NAMALWA (cell line): ENCODE measurements around the gene ARHGEF11.

ENCODE experiments used
- DNase-seq: peaks from one replicate; pipeline ENCODE4 v3.0.0-alpha.2; 2015; ENCODE audit warnings: low spot score

The ARHGEF11 gene

DNA sequence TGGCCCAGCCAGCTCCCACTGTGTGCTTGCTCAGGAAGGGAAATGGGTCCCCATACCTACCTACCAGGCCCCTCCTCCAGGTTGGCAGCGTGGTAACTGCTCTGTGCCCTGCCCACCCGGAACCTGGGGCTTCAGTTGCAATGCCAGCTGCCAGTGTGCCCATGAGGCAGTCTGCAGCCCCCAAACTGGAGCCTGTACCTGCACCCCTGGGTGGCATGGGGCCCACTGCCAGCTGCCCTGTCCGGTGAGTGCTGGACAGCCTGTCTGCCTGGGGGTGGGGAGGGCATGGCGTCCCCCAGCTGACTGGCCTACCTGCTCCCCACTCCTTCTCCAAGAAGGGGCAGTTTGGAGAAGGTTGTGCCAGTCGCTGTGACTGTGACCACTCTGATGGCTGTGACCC, 135.9 kb downstream of the ARHGEF11 start:
- no peak for DNase-seq

GRCh38 chr1:156908955-156909354, 136.6 kb downstream of the ARHGEF11 start:
- no peak for DNase-seq

DNA sequence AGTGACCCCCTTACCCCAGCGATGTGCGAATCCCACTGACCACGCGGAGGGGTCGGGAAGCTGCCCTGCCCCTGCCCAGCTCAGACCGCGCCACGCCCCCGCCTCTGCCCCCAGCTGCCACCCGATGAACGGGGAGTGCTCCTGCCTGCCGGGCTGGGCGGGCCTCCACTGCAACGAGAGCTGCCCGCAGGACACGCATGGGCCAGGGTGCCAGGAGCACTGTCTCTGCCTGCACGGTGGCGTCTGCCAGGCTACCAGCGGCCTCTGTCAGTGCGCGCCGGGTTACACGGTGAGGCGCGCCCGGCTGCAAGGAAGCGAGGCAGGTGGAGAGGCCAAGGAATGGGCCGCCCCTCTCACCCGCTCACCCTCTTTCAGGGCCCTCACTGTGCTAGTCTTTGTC, 137.0 kb downstream of the ARHGEF11 start:
- DNase-seq: no peak

GRCh38 chr1:156906206-156906906, 139.2 kb downstream of the ARHGEF11 start:
- DNase-seq: no peak

DNA sequence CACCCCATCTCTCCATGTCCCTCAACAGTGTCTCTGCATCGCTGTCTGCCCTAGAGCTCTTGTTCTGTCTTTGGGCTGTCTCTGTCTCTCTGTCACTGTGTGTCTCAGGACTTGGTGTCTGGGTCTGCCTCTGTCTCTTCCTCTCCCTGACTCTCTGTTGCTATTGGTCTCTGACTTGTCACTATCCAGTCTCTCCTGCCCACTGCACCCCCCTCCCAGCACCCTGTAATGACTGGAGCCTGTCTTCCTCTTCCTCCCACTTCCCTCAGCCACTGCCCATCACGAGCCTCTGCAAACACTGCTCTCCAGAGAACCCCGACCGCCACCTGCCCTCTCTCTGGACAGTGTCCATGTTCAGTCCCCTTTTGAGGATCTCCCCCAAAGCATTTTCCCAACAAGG, 139.9 kb downstream of the ARHGEF11 start:
- DNase-seq: no peak

- no peak for DNase-seq
Measured at GRCh38 chr1:156905176-156905575, 140.4 kb downstream of the ARHGEF11 start.

GRCh38 chr1:156904187-156904959, 141.2 kb downstream of the ARHGEF11 start:
- DNase-seq: no peak

DNA sequence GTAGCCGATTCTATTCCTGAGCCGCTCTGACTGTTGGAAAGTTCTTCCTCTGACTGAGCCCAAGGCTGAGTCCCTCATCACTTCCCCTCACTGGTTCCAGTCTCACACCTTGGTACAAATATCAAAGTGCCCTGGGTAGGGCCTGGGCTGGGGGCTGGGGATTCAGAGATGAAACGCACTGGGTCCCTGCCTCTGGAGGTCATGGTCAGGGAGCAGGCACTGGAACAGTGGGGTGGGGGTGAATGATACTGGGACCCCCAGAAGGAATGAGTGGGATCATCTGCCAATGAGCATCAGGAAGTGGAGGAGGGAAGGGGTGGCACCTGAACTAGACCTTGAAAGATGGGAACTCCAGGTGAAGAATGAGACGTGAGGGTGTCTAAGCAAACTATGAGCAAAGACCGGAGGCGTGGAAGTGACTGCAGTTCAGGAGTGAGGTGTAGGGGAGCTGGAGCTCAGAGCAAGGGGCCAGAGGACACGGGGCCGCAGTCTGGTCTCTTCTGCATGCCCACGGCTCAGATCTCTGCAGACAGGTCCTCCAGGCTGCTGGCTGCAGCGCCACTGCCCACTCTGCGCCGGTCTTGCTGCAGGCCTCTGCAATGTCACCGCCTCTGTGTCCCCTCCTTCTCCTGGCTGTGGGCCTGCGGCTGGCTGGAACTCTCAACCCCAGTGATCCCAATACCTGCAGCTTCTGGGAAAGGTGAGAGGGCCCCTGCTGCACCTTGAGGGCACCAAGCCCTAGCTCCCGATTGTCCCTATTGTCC, 142.0 kb downstream of the ARHGEF11 start:
- no peak for DNase-seq

GRCh38 chr1:156901966-156902915, 143.3 kb downstream of the ARHGEF11 start:
- DNase-seq: no peak

- DNase-seq: no peak
Measured at GRCh38 chr1:156901590-156901900, 144.0 kb downstream of the ARHGEF11 start.

- no peak for DNase-seq
Measured at GRCh38 chr1:156900896-156901589, 144.5 kb downstream of the ARHGEF11 start.

GRCh38 chr1:156899956-156900718, 145.4 kb downstream of the ARHGEF11 start:
- DNase-seq: no peak

DNA sequence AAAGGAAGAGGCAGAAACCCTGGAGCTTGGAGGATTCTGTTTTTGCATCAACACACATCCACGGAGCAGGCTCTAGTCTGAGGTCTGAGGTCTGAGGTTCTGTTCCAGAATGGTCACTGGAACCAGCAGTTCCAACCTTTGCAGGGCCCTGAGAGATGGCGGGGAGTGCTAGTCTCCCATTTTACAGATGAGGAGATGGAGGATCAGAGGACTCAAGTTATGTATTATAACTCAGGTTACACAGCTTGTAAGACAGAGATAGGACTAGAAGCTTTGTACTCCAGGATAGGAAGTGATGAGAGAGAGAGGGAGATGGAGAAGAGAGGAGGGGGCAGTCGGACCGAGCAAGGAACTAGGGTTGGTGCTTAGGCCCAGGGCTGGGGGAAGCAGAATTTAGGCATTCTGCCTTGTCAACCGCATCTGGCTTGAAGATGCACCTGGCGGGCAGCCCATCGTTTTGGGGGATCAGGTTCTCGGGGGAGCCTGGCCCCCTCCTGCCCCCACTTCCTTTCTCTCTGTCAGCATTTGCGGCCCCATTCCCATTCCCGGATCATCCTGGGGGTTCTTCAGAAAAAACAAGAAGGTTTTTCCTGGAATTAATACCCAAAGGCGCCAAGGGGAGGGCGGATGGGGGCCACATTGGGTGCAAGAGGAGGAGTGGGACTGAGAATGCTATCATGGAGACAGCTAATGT, 146.4 kb downstream of the ARHGEF11 start:
- no peak for DNase-seq

DNA sequence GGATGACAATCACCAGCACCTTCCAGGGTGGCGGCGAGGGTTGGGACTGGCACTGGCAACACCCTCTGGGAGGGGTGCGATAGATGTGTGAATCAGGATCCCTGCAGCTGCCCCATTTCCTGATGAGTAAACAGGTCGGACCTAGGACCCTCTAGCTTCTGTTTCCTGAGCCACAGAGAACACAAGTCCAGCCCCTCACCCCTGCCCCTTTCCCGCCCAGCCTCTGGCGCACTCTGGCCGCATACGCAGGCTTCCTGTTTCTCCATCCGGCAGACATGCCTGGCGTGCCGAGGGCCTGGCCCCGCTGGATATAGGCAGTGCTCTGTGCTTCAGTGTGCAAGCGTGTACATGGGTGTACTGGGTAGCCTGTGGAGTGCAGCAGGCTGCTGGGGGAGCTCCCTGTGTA, 147.4 kb downstream of the ARHGEF11 start:
- DNase-seq: no peak

DNA sequence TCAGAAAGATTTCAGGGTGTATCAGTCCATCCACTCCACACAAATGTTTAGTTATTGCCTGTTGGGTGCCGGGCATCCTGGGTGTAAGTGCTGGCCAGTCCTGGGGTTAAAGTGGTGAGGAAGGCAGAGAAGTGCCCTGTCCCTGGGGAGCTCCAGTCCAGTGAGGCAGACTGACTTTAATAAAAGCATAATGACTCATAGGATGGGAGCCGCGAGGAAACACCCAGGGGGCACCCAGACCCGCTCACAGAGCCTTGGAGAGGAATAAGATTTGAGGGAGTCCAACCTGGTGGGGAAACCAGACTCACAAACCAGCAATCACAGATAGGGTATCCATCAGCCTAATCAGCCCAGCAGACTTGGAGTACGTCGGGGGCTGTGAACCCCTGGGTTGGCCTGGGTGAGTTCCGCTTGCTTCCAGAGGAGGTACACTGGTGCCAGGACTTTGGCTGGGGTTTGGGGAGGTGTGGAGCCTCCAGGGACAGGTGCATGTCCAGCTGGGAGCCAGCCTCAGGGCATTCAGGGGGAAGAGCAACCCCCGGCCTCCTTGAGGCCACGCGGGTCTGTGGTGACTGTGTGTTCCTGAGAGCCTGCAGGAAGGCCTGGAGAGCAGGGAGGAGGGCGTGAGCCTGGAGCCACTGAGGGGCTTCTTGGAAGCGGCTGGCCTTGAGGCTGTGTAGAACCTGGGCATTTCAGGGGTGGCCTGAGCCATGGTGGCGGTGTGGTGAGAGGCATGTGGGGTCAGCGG, 148.3 kb downstream of the ARHGEF11 start:
- DNase-seq: no peak

DNA sequence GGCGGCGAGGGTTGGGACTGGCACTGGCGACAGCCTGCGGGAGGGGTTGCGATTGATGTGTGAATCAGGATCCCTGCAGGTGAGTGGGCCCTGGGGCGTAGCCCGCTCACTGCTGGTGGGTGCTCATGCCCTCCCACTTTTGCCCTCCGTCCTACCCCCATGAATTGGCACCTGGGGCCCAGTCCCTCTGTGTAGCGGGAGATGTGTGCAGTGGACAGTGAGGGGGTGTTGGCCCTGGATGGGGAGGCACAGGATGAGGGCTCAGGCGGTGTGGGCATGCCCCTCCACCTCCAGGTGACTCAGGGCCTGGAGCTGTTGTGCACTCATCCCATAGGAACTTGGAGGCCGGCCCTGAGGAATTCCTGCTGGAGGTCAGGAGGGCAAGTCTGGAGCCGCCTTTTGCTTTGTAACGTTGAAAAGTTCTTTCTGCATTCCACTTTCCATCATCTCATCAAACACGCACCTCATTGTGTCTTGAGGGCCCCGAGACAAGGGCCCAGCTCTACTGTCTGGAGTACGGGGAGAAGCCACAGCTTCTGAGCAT, 149.0 kb downstream of the ARHGEF11 start:
- DNase-seq: no peak

GRCh38 chr1:156895927-156896326, 149.6 kb downstream of the ARHGEF11 start:
- no peak for DNase-seq

GRCh38 chr1:156895455-156895812, 150.1 kb downstream of the ARHGEF11 start:
- DNase-seq: no peak
